NB4 (cell line): ENCODE data around the gene NACC2.

ENCODE experiments used
- DNase-seq: peaks from one replicate; pipeline ENCODE4 v3.0.0; 2010; ENCODE audit warnings: low read depth
- H3K4me3 ChIP-seq: one replicate; pipeline ENCODE4 v1.5.1; 2011; ENCODE audit warnings: mild to moderate bottlenecking, low read depth, low read length, moderate library complexity
- MYC ChIP-seq: IDR thresholded peaks from 2 replicates; pipeline ENCODE4 v1.6.1; 2011; ENCODE audit warnings: low read depth, low read length
- POLR2A ChIP-seq: IDR thresholded peaks from 2 replicates; pipeline ENCODE4 v1.6.1; 2011; ENCODE audit warnings: mild to moderate bottlenecking; ENCODE audit not compliant: insufficient read length; ENCODE audit errors: extremely low read depth
- TF ChIP-seq, protein P1 (sequence below): IDR thresholded peaks from 2 replicates; pipeline ENCODE4 v1.6.1; 2011; ENCODE audit warnings: low read depth, low read length
- TF ChIP-seq, protein P2 (sequence below): IDR thresholded peaks from one replicate; pipeline ENCODE4 v1.5.1; 2012; ENCODE audit warnings: low read depth, low read length

NACC2 gene

DNA sequence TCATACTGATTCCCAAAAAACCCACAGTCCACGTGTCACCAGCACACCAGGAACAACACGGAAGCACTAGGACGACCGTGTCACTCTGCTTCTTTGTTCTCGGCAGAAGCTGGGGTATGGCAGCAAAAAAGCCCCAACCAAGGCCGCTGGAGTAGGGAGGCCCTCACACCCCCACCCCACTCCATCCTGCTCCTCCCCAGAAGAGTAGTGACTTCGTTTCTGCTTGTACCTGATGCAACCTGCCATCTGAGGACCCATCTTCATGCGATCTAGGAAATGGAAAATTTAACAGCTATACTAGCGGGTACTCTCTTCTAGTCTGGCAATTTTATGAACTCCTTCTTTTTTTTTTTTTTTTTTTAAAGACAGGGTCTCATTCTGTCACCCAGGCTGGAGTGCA, 137.7 kb downstream of the NACC2 start:
- TF ChIP-seq, protein P1, sequence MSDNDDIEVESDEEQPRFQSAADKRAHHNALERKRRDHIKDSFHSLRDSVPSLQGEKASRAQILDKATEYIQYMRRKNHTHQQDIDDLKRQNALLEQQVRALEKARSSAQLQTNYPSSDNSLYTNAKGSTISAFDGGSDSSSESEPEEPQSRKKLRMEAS = no peak
- TF ChIP-seq POLR2A (no peak), MYC (no peak)
- TF ChIP-seq, protein P2, sequence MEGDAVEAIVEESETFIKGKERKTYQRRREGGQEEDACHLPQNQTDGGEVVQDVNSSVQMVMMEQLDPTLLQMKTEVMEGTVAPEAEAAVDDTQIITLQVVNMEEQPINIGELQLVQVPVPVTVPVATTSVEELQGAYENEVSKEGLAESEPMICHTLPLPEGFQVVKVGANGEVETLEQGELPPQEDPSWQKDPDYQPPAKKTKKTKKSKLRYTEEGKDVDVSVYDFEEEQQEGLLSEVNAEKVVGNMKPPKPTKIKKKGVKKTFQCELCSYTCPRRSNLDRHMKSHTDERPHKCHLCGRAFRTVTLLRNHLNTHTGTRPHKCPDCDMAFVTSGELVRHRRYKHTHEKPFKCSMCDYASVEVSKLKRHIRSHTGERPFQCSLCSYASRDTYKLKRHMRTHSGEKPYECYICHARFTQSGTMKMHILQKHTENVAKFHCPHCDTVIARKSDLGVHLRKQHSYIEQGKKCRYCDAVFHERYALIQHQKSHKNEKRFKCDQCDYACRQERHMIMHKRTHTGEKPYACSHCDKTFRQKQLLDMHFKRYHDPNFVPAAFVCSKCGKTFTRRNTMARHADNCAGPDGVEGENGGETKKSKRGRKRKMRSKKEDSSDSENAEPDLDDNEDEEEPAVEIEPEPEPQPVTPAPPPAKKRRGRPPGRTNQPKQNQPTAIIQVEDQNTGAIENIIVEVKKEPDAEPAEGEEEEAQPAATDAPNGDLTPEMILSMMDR = no peak
- DNase-seq = no peak
- no peak overlapping the region for H3K4me3 ChIP-seq

DNA sequence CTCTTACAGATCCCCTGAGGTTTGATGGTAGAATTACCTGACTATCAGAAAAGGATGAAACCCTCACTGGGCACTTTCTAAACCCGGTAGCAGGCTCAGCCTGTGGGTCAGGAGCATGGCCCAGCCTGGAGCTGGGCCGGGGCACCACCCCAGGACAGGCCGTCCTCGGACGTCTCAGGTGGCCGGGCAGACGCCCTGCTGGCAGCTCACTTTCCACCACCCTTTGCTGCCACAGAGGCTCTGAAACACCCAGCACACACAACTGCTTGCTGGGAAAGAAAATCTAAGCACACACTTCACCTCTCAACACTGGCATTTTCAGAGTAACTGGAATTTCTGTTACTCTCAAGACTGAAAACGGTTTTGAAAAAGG, 138.3 kb downstream of the NACC2 start:
- H3K4me3 ChIP-seq = no peak overlapping the region
- TF ChIP-seq, protein P2 = no peak
- TF ChIP-seq POLR2A (no peak), MYC (no peak)
- TF ChIP-seq, protein P1 = no peak
- no peak for DNase-seq
